Loucy (cell line): ENCODE results near the gene ZNF211.

ENCODE experiments used
- H2AFZ ChIP-seq: fragments of 200-600 bp; sonication (generic); 2 replicates; pipeline ENCODE4 v1.6.0; 2016; ENCODE audit warnings: antibody characterized with exemption, mild to moderate bottlenecking, low read length, moderate library complexity
- H3F3A ChIP-seq: fragments of 200-600 bp; 2 replicates; pipeline ENCODE4 v1.6.0; 2016; ENCODE audit warnings: antibody characterized with exemption, low read depth, mild to moderate bottlenecking
- H3K27me3 ChIP-seq: fragments of 200-600 bp; sonication (generic); 2 replicates; pipeline ENCODE4 v1.6.1; 2014; ENCODE audit warnings: low read length, mild to moderate bottlenecking; ENCODE audit not compliant: insufficient read depth, poor library complexity, severe bottlenecking
- H3K36me3 ChIP-seq: fragments of 200-600 bp; sonication (generic); 2 replicates; pipeline ENCODE4 v1.6.1; 2016; ENCODE audit warnings: low read length; ENCODE audit not compliant: insufficient read depth
- H3K4me1 ChIP-seq: fragments of 200-600 bp; sonication (generic); 2 replicates; pipeline ENCODE4 v1.5.1; 2014; ENCODE audit warnings: low read length, mild to moderate bottlenecking; ENCODE audit not compliant: insufficient read depth, poor library complexity, severe bottlenecking
- H3K4me2 ChIP-seq: fragments of 200-600 bp; sonication (generic); 2 replicates; pipeline ENCODE4 v1.6.0; 2014; ENCODE audit warnings: antibody characterized with exemption, low read length, low read depth, mild to moderate bottlenecking; ENCODE audit not compliant: poor library complexity, severe bottlenecking
- H3K4me3 ChIP-seq: fragments of 200-600 bp; sonication (generic); 2 replicates; pipeline ENCODE4 v1.5.1; 2014; ENCODE audit warnings: low read length, mild to moderate bottlenecking, mixed read lengths; ENCODE audit not compliant: poor library complexity, severe bottlenecking
- H3K79me2 ChIP-seq: fragments of 200-600 bp; sonication (generic); 2 replicates; pipeline ENCODE4 v1.6.1; 2014; ENCODE audit warnings: low read length; ENCODE audit not compliant: insufficient read depth
- H3K9ac ChIP-seq: fragments of 200-600 bp; sonication (generic); 2 replicates; pipeline ENCODE4 v1.6.0; 2014; ENCODE audit warnings: mild to moderate bottlenecking, low read depth, low read length, moderate library complexity; ENCODE audit not compliant: poor library complexity, severe bottlenecking
- H3K9me2 ChIP-seq: fragments of 200-600 bp; sonication (generic); replicated peaks from 2 replicates; pipeline ENCODE4 v1.6.1; 2016; ENCODE audit warnings: low read depth, low read length, mixed read lengths
- H3K9me3 ChIP-seq: fragments of 200-600 bp; sonication (generic); 2 replicates; pipeline ENCODE4 v1.6.1; 2014; ENCODE audit warnings: mild to moderate bottlenecking, antibody characterized with exemption, low read length, low read depth; ENCODE audit not compliant: insufficient read depth
- H4K20me1 ChIP-seq: fragments of 200-600 bp; sonication (generic); 2 replicates; pipeline ENCODE4 v1.6.0; 2014; ENCODE audit warnings: antibody characterized with exemption, low read length, mild to moderate bottlenecking; ENCODE audit not compliant: insufficient read depth, poor library complexity, severe bottlenecking
- CTCF ChIP-seq: fragments of 200-600 bp; sonication (generic); conservative IDR thresholded peaks from 2 replicates; pipeline ENCODE4 v1.5.1; 2014; ENCODE audit warnings: mild to moderate bottlenecking, antibody characterized with exemption, low read length
- EZH2phosphoT487 ChIP-seq: fragments of 200-600 bp; IDR thresholded peaks from 2 replicates; pipeline ENCODE4 v1.6.1; 2018; ENCODE audit warnings: antibody characterized with exemption, mild to moderate bottlenecking, moderate library complexity, borderline replicate concordance

ZNF211 gene

DNA sequence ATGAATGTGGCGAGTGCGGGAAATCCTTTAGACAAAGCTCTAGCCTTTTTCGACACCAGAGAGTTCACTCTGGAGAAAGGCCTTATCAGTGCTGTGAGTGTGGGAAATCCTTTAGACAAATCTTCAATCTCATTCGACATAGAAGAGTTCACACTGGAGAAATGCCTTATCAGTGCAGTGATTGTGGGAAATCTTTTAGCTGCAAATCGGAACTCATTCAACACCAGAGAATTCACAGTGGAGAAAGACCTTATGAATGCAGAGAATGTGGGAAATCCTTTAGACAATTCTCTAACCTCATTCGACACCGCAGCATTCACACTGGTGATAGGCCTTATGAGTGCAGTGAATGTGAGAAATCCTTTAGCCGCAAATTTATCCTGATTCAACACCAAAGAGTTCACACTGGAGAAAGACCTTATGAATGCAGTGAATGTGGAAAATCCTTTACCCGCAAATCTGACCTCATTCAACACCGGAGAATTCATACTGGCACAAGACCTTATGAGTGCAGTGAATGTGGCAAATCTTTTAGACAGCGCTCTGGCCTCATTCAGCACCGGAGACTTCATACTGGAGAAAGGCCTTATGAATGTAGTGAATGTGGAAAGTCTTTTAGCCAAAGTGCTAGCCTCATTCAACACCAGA lies 54.5 kb downstream of the ZNF211 start:
- Histone ChIP-seq H3K27me3 (no peaks in the 10 kb centered on the region), H3K36me3 (peaks cover 52% of the 10 kb centered on the region), H2AFZ (no peak overlapping the region), H3K4me1 (peaks cover 14% of the 10 kb centered on the region), H4K20me1 (no peaks in the 10 kb centered on the region), H3K9me2 (no peaks in the 10 kb centered on the region), H3F3A (no peaks in the 10 kb centered on the region), H3K4me2 (no peak overlapping the region), H3K9me3 (peaks cover 76% of the 10 kb centered on the region), H3K4me3 (no peak overlapping the region), H3K79me2 (peaks cover 75% of the 10 kb centered on the region), H3K9ac (no peak overlapping the region)
- TF ChIP-seq EZH2phosphoT487 (no peak), CTCF (no peak)

DNA sequence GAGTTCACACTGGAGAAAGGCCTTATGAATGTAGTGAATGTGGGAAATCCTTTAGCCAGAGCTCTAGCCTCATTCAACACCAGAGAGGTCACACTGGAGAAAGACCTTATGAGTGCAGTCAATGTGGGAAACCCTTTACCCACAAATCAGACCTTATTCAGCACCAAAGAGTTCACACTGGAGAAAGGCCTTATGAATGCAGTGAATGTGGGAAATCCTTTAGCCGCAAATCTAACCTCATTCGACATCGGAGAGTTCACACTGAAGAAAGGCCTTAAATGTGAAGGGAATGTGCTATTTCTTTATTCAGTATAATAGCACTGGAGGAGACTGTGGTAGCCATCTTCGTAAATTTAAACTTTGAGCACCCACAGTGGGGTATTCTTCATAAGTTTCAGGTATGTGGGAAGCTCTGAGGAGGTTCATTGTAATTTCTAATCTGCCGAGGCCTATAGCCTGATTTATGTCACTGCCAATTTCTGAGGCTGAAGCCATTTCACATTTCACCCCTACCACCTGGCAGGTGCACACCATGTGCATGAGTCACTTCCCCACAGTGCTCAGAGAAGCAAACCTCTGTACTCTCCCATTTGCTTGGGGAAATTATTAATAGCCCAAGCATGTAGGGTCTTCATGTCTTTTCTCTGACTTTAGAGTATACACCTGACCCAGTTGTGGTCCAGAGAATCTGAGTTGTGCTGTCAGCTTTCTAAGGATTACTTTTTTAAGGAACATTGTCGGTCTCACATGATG lies 55.2 kb downstream of the ZNF211 start:
- H3K4me2 ChIP-seq = no peak overlapping the region
- H3K9me3 ChIP-seq = peaks cover 73% of the 10 kb centered on the region
- H3F3A ChIP-seq = no peaks in the 10 kb centered on the region
- H3K4me3 ChIP-seq = no peak overlapping the region
- no peak for TF ChIP-seq EZH2phosphoT487
- TF ChIP-seq CTCF = no peak
- H3K9me2 ChIP-seq = no peaks in the 10 kb centered on the region
- no peaks in the 10 kb centered on the region for H4K20me1 ChIP-seq
- peaks cover 7% of the 10 kb centered on the region for H3K4me1 ChIP-seq
- no peaks in the 10 kb centered on the region for H3K27me3 ChIP-seq
- H3K36me3 ChIP-seq = peaks cover 57% of the 10 kb centered on the region
- H2AFZ ChIP-seq = no peak overlapping the region
- no peak overlapping the region for H3K9ac ChIP-seq
- H3K79me2 ChIP-seq = peaks cover 68% of the 10 kb centered on the region

GRCh38 chr19:57689750-57690149 lies 56.8 kb downstream of the ZNF211 start:
- Histone ChIP-seq H3K4me2 (no peak overlapping the region), H4K20me1 (no peaks in the 10 kb centered on the region), H3K4me3 (no peak overlapping the region), H3K4me1 (no peaks in the 10 kb centered on the region), H3K36me3 (peaks cover 50% of the 10 kb centered on the region), H3F3A (no peaks in the 10 kb centered on the region), H3K9ac (no peak overlapping the region), H3K9me2 (no peaks in the 10 kb centered on the region), H3K79me2 (peaks cover 52% of the 10 kb centered on the region), H3K27me3 (no peaks in the 10 kb centered on the region), H3K9me3 (peaks cover 67% of the 10 kb centered on the region), H2AFZ (no peak overlapping the region)
- no peak for TF ChIP-seq EZH2phosphoT487
- TF ChIP-seq CTCF = no peak
